Stimulated activated CD8-positive, alpha-beta memory T cell treated with anti-CD3 and anti-CD28 coated beads, Interleukin-2, amount 100 ng/mL, for 1 hour (primary cell): ENCODE results near the gene FARSA.
"Not testable (repeated sequence)": the region's sequence is repeated elsewhere in the genome, so short reads cannot be mapped to it uniquely, and the experiment has no call there.

ENCODE experiments used
- DNase-seq, 2 donors: peaks; one replicate each; pipeline ENCODE4 v3.0.0-alpha.2; 2020; ENCODE audit warnings: low read depth in 2 of 2

FARSA gene

DNA sequence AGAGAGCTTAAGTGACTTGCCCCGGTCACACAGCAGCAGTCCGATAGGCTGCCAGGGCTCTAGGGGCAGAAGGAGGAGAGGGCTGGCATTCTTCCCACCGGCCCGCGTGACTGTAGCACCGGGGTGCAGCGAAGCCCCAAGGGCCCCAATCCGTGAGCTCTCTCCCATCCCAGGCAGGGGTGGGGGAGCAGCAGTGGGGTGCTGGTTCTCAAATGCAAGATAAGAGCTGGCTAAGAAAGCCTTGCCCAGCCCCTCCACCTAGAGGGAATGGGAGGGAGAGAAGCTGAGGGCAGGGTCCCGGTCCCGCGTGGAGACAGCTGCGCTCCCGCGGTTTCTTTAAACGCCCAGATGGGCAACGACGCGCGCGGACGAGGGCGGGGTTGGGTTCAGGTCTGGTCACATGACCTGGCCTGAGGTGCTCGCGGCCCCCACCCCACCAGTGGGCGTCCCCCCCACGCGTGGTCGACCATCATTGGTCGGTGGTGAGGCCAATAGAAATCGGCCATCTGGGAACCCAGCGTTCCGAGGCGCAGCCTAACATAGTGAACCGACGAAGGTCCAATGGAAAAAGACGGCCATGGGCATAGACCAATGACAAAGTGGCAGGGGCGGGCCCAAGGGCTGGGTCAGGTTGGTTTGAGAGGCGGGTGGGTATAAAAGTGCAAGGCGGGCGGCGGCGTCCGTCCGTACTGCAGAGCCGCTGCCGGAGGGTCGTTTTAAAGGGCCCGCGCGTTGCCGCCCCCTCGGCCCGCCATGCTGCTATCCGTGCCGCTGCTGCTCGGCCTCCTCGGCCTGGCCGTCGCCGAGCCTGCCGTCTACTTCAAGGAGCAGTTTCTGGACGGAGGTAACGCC is 4.6 kb upstream of the FARSA start, which contains the start of gene CALR:
CALR (plus strand) TSS at position 683 of the 852 bp plus-strand sequence; CDS start at position 754, 71 bp downstream.
- peak; percentile 98 to 99 for DNase-seq

DNA sequence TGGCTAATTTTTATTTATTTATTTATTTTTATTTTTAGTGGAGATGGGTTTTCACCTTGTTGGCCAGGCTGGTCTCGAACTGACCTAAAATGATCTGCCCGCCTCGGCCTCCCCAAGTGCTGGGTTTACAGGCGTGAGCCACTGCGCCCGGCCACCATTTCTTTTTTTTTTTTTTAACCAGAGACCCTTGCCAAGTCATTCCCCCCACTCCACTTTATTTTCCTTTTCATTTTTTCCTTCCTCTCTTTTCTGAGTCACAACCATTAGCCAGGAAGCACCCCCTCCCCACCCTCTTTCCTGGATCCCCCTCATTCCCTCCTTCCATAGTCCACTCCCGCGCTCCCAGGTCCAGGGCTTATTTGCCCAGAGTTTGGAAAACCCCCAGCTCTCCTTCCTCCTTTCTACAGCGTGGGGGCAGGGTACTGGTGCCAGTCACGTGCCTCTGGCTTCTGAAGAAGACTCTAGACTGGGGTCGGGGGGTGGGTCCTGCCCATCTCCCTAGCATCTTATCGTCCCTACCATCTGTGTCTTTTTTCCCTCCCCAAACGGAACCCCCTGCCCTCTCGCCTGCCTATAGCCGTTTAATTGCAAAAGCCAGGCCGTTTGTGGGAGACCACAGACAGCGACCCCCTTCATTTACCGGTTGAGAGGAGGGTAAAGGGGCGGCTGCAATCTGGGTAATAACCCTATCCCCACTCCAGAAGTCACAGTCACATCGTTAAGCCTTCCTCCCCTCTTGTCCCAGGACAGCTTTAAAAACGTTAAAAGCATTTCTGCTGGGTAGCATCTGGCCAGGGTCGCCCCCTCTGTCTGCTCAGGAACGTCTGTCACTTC is 3.8 kb upstream of the FARSA start:
- no peak for DNase-seq

DNA sequence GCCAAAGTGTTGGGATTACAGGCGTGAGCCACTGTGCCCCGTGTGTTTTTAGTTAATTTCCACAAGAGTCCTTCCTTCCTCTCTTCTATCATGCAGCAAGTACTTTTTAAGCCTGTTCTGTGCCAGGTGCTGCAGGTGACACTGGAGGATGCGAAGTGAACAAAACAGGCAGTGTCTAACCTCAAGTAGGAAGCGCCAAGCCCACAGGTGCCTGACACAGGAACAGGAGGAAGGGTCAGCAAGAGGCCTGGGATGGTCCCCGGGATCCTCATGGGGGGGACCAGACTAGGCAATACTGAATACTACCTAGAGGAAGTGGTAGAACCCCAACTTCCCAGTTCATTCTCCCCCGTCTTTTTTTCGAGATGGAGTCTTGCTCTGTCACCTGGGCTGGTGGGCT is 3.1 kb upstream of the FARSA start:
- DNase-seq, result no peak

DNA sequence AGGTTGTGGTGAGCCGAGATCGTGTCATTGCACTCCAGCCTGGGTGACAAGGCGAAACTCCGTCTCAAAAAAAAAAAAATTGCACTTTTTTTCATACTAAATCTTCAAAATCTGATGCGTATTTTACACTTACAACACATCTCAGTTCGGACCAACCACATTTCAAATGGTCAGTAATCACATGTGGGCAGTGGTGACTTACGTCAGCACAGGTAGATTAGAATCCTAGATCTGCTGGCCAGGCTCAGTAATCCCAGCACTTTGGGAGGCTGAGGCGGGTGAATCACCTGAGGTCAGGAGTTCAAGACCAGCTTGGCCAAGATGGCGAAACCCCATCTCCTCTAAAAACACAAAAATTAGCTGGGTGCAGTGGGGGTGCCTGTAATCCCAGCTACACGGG is 1.6 kb upstream of the FARSA start:
- DNase-seq, result no peak

GRCh38 chr19:12932392-12933286 is 872 bp downstream of the FARSA start:
- no peak for DNase-seq

GRCh38 chr19:12930002-12930645 is 3.4 kb downstream of the FARSA start:
- DNase-seq, result no peak

DNA sequence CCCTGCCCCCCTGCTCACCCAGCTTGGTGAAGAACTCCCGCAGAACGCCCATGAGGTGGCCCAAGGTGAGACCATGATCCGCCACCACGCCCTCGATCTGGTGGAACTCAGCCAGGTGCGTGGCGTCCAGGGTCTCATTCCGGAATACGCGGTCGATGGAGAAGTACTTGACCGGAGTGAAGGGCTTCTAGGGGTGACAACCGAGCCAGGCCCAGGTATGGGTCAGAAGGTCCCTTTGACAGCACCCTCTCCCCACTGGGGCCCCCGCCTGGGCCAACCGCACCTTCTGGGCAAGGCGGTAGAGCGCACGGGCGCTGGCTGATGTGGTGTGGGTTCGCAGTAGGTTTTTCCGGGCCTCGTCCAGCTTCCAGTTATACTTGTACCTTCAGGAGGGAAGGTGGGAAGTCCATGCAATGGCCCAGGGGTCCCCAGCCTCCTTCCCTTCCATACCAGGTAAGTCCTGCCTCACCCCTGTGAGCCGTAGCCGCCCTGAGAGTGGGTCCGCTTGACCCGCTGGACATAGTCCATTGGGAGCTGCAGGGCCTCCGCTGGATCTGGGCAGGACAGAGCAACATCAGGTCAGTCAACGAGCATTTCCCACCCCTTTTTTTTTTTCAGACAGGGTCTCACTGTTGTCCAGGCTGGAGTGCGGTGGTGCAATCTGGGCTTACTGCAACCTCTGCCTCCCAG is 8.7 kb downstream of the FARSA start:
- DNase-seq, result no peak

DNA sequence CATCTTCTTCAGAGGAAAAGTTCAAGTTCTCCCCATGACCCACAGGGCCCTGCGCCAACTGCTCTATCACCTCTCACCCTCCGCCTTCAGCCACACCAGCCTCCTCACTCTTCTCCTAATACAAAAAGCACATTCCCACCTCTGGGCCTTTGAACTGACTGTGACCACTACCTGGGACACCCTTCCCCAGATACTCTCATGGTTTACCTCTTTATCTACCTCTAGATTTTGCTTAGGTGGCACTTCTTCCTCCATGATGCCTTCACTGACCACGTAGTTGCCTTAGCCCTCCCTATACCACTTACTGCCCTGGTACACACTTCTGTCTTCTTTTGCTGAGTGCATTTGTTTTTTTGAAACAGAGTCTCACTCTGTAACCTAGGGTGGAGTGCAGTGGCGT is 10.6 kb downstream of the FARSA start:
- DNase-seq, result no peak

DNA sequence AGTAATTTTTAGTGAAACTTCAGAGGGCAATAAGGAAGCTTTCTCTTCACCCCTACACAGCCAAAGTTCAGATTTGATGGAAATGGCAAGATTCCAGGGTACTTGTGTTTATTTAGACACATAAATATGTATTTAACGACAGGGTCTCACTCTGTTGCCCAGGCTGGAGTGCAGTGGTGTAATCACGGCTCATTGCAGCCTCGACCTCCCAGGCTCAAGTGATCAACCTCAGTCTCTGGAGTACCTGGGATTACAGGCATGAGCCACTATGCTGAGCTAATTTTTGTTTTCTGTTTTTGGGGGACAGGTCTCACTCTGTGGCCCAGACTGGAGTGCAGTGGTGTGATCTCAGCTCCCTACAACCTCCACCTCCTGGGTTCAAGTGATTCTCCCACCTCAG is 12.5 kb downstream of the FARSA start:
- no peak for DNase-seq

DNA sequence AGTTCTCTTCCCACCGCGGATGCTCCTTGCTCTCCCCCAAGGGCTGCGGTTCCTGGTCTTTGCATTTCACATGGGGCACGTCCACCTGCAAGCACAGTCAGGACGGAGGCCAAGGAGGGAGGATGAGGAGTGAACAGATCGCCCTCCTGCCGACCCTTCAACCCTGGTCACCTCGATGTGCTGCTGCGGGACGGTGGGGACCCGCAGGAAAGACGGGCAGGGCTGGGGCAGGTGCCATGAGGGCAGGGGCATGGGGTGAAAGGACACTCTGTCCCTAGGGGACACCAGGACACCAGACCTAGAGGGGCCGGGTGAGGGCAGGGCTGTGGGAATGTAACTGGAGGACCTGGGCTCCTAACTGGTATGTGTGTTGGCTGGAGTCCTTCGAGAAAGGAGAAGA is 15.3 kb downstream of the FARSA start:
- DNase-seq, result no peak

DNA sequence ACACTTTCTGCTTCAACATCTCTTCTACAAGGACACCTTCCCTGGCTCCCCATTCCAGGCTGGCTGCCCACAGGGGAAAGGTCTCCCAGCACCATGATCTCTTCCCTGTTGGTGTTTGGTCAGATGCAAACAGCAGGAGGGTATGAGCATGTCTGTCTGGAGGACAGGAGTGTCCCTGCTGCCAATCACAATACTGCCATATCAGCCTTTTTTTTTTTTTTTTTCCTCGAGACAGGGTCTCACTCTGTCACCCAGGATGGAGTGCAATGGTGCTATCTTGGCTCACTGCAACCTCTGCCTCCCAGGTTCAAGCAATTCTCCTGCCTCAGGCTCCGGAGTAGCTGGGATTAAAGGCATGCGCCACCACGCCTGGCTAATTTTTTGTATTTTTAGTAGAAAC is 17.7 kb downstream of the FARSA start:
- not testable (repeated sequence) for DNase-seq

GRCh38 chr19:12913851-12914690 is 19.4 kb downstream of the FARSA start:
- peak in 1 of 2 donors; percentile 19 for DNase-seq

- DNase-seq, result no peak
Observed at GRCh38 chr19:12913011-12913561, 20.4 kb downstream of the FARSA start.

- DNase-seq, result no peak
Observed at GRCh38 chr19:12912571-12912970, 20.9 kb downstream of the FARSA start.

DNA sequence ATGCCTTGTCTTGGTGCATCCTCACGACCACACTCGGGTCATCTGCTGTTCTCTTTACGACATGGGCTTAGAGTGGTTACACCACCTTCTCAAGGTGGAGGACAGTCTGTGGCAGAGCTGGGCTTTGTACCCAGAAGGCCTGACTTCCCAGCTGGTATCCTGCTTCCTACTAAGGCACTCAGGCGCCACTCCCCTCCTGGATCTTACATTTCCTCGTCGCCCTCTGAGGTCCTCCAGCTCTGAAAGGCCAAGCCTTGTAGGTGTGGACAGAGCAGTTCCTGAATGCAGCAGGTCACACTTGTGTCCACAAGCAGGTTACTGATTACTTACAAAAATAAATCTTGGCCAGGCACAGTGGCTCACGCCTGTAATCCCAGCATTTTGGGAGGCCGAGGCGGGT is 26.3 kb downstream of the FARSA start:
- no peak for DNase-seq

GRCh38 chr19:12899891-12900518 is 33.5 kb downstream of the FARSA start:
- DNase-seq, result no peak

GRCh38 chr19:12896460-12896859 is 37.1 kb downstream of the FARSA start:
- no peak for DNase-seq

DNA sequence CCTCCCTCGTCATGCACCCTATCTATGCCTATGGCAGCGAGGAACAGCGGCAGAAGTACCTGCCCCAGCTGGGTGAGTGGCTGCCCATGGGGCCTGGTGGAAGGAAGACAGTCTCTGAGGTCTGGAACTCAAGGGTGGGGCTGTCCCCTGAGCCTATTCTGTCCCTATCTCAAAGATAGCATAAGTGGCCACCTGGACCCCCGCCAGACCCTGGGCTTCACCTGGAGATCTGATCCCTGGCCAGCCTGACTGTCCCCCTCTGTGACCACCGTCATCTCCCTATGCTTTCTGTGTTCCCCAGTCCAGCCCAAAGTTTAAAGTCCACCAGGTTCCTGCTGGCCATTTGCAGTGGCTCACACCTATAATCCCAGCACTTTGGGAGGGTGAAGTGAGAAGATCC is 39.9 kb downstream of the FARSA start:
- no peak for DNase-seq

DNA sequence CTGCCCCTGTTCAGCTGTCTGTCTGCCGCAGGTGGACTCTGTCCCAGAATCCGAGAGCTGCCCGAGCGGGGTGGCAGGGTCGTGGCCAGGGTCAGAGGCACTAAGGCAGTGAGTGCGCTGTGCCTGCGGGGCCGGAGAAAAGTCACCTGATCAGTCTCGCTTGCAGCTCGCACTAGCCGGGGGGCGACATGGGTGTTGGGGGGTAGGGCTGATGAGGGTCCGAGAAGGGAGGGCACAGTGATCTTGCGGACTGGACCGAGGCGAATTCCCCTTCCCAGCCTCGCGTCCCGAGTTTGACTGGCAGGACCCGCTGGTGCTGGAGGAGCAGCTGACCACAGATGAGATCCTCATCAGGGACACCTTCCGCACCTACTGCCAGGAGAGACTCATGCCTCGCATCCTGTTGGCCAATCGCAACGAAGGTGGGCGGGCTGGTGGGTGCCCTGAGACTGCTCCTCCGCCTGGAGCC is 41.9 kb downstream of the FARSA start:
- no peak for DNase-seq
